Stimulated activated CD4-positive, alpha-beta T cell treated with anti-CD3 and anti-CD28 coated beads, Interleukin-4, amount 100 ng/mL, for 48 hours (primary cell): ENCODE measurements around the gene NRAS.

Source experiments
- DNase-seq, 2 donors: peaks; one replicate each; pipeline ENCODE4 v3.0.0-alpha.2; 2020; ENCODE audit warnings: low read depth in 2 of 2

The NRAS gene

GRCh38 chr1:114728553-114728952, 12.0 kb upstream of the NRAS start:
- DNase-seq, result no peak

DNA sequence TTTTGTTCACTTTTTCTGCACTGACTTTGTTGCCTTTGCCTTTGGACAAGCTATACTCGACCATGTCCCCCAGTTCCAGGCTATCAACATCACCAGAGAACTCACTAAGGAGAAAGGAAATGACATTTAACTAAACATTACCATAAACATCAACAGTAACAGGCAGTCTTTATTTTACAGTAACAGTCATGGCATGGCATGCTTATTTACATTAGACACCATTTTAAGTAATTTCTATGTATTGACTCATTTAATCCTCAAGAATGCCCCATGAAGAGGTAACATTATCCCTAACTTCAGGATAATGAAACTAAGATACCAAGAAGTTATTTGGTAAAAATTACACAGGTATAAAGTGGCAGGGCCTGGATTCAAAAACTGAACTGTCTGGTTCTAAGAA, 8.7 kb upstream of the NRAS start:
- DNase-seq, result no peak

- DNase-seq, result no peak
Observed at GRCh38 chr1:114723915-114724314, 7.3 kb upstream of the NRAS start.

DNA sequence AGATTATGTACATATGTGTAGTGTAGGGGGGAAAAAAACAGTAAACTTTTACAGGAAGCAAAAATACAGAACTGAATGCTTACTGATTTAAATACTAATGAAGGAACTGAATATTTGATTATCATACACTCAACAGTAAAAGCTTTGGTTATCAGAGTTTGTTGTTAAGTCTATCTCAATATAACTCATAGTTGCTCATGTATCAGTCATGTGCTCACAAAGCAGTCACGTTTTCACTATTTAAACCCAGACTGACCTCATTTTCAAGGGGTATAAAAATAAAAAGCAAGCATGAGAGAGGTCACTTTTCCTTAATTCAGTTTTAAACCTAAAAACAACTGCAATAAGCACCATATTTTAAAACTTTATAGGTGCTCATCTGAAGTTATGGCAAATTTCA, 6.9 kb upstream of the NRAS start:
- DNase-seq, result no peak

GRCh38 chr1:114720492-114720891, 3.9 kb upstream of the NRAS start:
- no peak for DNase-seq

DNA sequence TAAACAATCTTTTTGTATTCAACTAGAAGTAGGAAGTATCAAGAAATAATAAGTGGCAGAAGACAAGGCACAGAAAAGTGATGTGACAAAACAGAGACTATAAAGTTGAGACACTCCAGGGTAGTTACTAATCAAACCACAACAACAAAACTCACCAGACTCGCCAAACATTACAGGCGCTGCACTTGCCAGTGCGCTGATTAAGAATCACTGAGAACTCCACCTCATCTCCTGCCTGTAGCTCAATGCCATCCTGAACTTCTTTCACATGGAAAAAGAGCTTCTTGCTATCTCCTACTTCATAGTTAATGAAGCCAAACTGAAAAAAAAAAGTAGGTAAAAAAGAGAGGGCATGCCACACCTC, 2.8 kb upstream of the NRAS start:
- no peak for DNase-seq

GRCh38 chr1:114718661-114719423, 2.3 kb upstream of the NRAS start:
- DNase-seq, result peak in 1 of 2 donors; percentile 14

DNA sequence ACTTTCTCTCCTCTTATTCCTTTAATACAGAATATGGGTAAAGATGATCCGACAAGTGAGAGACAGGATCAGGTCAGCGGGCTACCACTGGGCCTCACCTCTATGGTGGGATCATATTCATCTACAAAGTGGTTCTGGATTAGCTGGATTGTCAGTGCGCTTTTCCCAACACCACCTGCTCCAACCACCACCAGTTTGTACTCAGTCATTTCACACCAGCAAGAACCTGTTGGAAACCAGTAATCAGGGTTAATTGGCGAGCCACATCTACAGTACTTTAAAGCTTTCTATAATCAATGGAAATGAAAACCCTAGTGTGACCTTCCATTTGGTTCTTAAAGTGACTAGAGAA, 643 bp downstream of the NRAS start:
- DNase-seq, result no peak

- DNase-seq, result no peak
Observed at GRCh38 chr1:114712977-114713376, 3.6 kb downstream of the NRAS start.

DNA sequence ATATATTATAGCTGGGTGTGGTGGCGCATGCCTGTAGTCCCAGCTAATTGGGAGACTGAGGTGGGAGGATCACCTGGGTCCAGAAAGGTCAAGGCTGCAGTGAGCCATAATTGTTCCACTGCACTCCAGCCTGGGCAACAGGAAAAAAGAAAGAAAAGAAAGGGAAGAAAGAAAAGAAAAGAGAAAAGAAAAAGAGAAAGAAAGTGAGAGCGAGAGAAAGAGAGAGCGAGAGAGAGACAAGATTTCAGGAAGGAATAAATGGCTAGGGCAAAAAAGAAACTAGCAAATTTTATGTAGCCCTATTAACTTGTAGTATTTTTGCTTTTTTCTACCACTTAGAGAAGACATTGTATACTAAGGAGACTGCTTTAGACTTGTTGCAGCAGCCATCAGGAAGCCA, 6.2 kb downstream of the NRAS start:
- DNase-seq, result no peak

DNA sequence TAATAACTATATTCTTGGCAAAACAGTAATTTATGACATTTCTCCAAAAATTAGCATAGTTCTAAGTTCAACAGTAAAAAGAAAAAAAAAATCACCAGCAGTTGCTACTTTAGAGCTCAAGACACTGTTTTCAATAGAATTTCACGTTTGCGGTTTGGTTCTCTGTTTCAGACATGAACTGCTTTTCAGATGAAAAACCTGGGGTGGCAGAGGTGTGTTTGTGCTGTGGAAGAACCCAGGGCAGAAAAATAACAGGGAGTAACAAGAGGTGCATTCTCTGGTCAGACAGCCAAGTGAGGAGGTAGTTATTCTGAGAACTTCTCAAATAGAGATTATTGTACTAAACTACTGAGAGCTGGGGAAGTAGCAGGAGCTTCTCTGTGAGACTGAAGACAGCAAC, 9.0 kb downstream of the NRAS start:
- no peak for DNase-seq

DNA sequence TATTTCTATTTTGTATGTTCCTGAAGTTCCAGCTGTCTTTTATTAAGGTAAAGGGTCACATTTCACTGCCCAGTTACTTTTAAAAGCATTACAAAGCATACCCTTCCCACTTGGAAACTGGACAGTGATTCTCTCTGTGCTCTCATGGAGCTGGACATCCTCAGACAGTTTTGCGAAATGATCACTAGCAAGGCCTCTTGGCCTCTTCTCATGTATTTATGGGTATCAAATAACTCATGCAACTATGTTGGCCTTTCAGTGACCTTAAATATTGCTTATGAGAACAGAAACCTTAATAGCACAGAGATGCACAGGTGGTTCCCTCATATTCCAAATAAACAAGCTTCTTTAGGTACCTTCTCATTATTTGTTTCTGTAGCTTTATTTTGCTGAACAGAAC, 13.3 kb downstream of the NRAS start:
- DNase-seq, result no peak

DNA sequence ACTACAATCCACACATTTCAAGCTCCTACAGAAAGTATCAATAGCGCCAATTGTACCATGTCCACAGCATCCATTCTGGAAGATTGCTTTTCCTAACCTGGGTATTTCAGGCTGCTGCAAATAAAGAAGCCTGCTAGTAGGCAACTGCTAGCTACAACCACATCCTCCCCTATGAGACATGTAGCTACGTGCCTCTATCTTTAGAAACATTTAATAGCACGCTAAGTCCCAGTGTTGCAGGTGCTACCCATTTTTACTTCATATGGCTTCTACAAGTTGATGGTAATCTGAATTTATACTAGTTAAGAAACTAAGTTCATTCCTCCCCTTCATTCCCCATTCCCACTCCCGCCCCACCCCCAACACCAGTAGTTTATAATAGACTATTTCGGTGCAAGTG, 13.8 kb downstream of the NRAS start:
- DNase-seq, result no peak

DNA sequence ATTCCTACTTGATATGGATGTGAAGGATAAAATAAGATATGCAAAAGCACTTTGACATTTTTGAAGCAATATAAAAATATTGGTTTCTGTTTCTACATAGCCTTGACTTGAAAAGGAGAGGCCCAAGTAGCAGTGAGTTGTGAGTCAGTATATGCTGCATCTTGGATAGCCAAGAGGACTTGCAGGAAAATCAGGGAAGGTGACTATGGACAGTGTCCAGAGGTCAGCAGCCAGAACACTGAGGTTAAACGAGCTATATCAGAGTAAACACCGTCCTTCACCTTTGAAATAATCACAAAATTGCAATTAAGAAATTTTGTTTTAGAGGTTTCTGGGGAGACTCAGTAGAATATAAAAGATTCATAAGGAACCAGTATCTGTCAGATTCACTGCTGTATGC, 14.6 kb downstream of the NRAS start:
- no peak for DNase-seq

- no peak for DNase-seq
Observed at GRCh38 chr1:114700036-114700600, 16.5 kb downstream of the NRAS start.

GRCh38 chr1:114696810-114697209, 19.8 kb downstream of the NRAS start:
- no peak for DNase-seq

DNA sequence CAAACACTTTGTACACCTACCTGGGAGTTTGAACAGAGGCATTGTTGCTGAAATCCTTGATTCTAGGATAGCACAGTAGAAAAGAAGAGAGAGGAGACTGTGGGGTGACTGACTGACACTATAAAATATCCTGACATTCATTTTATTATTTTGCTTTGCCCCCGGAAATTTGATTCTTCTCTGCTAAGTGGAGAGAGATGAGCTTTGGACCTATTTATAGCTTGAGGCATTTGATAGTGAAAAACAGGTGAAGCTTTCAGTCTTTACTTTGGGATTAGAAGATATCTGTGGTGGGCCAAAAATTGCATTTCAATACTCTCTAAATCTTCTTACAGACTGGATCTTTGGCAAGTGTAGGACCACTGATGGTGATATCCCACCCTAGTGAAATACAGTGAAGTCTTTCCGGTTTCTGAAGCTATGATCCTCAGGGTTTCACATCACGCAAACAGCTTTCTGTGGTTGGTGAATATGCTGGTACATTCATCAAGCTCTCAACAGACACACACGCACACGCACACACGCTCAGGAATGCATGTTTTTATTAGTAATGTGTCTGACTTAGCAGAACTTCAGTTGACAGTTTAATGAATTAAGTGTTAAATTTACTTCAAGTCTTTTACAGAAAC, 21.0 kb downstream of the NRAS start, which contains the start of gene AMPD1:
AMPD1 (minus strand) TSS at position 117 of the 629 bp plus-strand sequence; CDS start at position 42, 75 bp downstream.
- no peak for DNase-seq

- DNase-seq, result no peak
Observed at GRCh38 chr1:114694540-114695310, 21.8 kb downstream of the NRAS start.

GRCh38 chr1:114692947-114693346, 23.6 kb downstream of the NRAS start:
- DNase-seq, result no peak

DNA sequence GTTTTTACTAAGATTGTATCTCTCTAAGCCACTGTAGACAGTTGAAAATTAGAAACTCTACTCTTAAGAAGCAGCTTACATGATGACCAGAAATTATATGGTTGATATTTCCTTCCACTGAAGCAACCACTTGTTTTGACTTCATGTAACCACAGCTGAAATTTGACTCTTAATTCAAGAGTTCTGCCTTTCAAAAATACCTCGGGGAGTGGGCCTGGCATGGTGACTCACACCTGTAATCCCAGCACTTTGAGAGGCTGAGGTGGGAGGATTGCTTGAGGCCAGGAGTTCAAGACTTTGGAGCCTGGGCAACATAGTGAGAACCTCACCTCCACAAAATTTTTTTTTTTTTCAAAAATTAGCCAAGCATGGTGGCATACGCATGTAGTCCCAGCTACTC, 25.5 kb downstream of the NRAS start:
- no peak for DNase-seq

DNA sequence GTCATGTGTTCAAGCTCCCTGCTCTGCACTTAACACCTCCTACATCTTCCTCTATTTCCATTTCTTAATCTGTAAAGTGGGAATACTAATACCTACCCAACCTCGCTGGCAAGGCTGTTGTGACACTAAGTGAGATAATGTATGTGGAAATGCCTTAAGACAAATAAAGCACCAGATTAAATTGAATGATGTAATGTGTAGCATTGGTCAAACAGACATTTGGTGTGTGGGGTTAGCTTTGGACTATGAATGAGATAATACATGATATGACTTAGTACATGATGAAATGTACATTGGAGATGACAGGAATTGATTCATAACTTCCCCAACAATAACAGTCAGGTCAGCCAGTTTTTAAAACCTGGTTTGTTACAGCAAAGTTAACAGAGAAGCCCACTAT, 26.4 kb downstream of the NRAS start:
- DNase-seq, result no peak

DNA sequence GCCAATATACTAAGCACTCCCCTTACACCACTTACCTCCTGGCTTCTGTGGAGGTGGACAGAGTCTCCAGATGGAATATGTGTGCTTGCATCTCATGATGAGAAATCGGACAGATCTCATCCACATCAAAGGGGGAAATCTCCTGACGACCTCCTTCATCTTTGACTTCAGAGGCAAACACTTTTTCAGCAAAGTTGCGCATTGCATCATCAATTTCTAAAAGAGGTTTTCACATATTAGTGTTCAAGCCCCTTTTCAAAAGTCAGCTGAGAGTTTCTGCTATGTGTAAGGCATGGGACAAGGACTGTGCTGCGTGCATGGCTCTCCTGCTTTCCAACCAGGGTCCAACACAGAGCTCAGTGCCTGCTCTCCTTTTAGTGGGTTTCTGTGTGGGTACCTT, 28.0 kb downstream of the NRAS start:
- no peak for DNase-seq

DNA sequence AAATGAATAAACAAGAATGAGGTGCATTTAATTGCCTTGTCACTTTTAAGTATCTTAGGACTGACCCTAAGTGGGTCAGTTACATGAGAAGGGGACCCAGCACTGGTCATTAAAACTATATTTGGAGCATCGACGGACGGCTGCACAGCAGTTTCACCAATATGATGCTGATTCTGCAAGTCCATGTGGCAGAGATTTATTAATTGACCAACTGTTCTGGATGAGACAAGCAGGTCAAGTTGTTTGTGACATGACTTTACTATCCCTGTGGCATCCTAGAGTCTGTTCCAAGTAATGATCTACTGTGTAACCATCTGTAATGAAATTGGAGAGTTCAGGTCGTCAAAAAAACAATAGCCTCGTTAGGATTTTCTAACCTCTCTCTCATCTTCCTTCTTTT, 30.7 kb downstream of the NRAS start:
- DNase-seq, result no peak
